ENCODE measurements around the gene CASZ1.

The CASZ1 gene

GRCh38 chr1:10819198-10819901 is 22.9 kb upstream of the CASZ1 start:
- no peak for FAIRE-seq
- DNase-seq (ENCODE audit: insufficient read length) = no peak
- TF ChIP-seq POLR2A (IDR thresholded peaks at IDR 0.05; ENCODE audit: low read depth, low read length) (no peak), TAF1 (IDR thresholded peaks at IDR 0.05; ENCODE audit: borderline replicate concordance, low read depth, low read length) (no peak), POLR2AphosphoS5 (IDR thresholded peaks at IDR 0.05; ENCODE audit: low read depth, low read length) (no peak)

- TF ChIP-seq POLR2AphosphoS5 (IDR thresholded peaks at IDR 0.05; ENCODE audit: low read depth, low read length) = no peak
- TF ChIP-seq TAF1 (IDR thresholded peaks at IDR 0.05; ENCODE audit: borderline replicate concordance, low read depth, low read length) = no peak
- TF ChIP-seq POLR2A (IDR thresholded peaks at IDR 0.05; ENCODE audit: low read depth, low read length) = no peak
- FAIRE-seq = no peak
- DNase-seq (ENCODE audit: insufficient read length) = no peak
These were observed 22.1 kb upstream of the CASZ1 start for GRCh38 chr1:10818262-10819197.

- DNase-seq (ENCODE audit: insufficient read length) (no peak), FAIRE-seq (no peak)
- no peak for TF ChIP-seq TAF1 (IDR thresholded peaks at IDR 0.05; ENCODE audit: borderline replicate concordance, low read depth, low read length)
- no peak for TF ChIP-seq POLR2AphosphoS5 (IDR thresholded peaks at IDR 0.05; ENCODE audit: low read depth, low read length)
- no peak for TF ChIP-seq POLR2A (IDR thresholded peaks at IDR 0.05; ENCODE audit: low read depth, low read length)
These were observed 20.4 kb upstream of the CASZ1 start for GRCh38 chr1:10816743-10817369.

- DNase-seq (ENCODE audit: insufficient read length) (no peak), FAIRE-seq (no peak)
- TF ChIP-seq POLR2A (IDR thresholded peaks at IDR 0.05; ENCODE audit: low read depth, low read length) (no peak), TAF1 (IDR thresholded peaks at IDR 0.05; ENCODE audit: borderline replicate concordance, low read depth, low read length) (no peak), POLR2AphosphoS5 (IDR thresholded peaks at IDR 0.05; ENCODE audit: low read depth, low read length) (no peak)
These were observed 19.8 kb upstream of the CASZ1 start for GRCh38 chr1:10816233-10816632.

- TF ChIP-seq POLR2A (IDR thresholded peaks at IDR 0.05; ENCODE audit: low read depth, low read length) (no peak), TAF1 (IDR thresholded peaks at IDR 0.05; ENCODE audit: borderline replicate concordance, low read depth, low read length) (no peak), POLR2AphosphoS5 (IDR thresholded peaks at IDR 0.05; ENCODE audit: low read depth, low read length) (no peak)
- DNase-seq (ENCODE audit: insufficient read length) (no peak), FAIRE-seq (no peak)
These were observed 19.4 kb upstream of the CASZ1 start for GRCh38 chr1:10815858-10816195.

- FAIRE-seq = no peak
- TF ChIP-seq POLR2AphosphoS5 (IDR thresholded peaks at IDR 0.05; ENCODE audit: low read depth, low read length) = no peak
- TF ChIP-seq TAF1 (IDR thresholded peaks at IDR 0.05; ENCODE audit: borderline replicate concordance, low read depth, low read length) = no peak
- no peak for TF ChIP-seq POLR2A (IDR thresholded peaks at IDR 0.05; ENCODE audit: low read depth, low read length)
- no peak for DNase-seq (ENCODE audit: insufficient read length)
These were observed 18.8 kb upstream of the CASZ1 start for GRCh38 chr1:10814976-10815857.

GRCh38 chr1:10814312-10814711 is 17.9 kb upstream of the CASZ1 start:
- no peak for FAIRE-seq
- TF ChIP-seq TAF1 (IDR thresholded peaks at IDR 0.05; ENCODE audit: borderline replicate concordance, low read depth, low read length) = no peak
- no peak for TF ChIP-seq POLR2A (IDR thresholded peaks at IDR 0.05; ENCODE audit: low read depth, low read length)
- no peak for TF ChIP-seq POLR2AphosphoS5 (IDR thresholded peaks at IDR 0.05; ENCODE audit: low read depth, low read length)
- no peak for DNase-seq (ENCODE audit: insufficient read length)

GRCh38 chr1:10813799-10814198 is 17.4 kb upstream of the CASZ1 start:
- TF ChIP-seq TAF1 (IDR thresholded peaks at IDR 0.05; ENCODE audit: borderline replicate concordance, low read depth, low read length) (no peak), POLR2A (IDR thresholded peaks at IDR 0.05; ENCODE audit: low read depth, low read length) (no peak), POLR2AphosphoS5 (IDR thresholded peaks at IDR 0.05; ENCODE audit: low read depth, low read length) (no peak)
- no peak for FAIRE-seq
- DNase-seq (ENCODE audit: insufficient read length) = no peak

GRCh38 chr1:10812387-10812915 is 16.0 kb upstream of the CASZ1 start:
- DNase-seq (ENCODE audit: insufficient read length) (no peak), FAIRE-seq (no peak)
- no peak for TF ChIP-seq POLR2A (IDR thresholded peaks at IDR 0.05; ENCODE audit: low read depth, low read length)
- TF ChIP-seq TAF1 (IDR thresholded peaks at IDR 0.05; ENCODE audit: borderline replicate concordance, low read depth, low read length) = no peak
- no peak for TF ChIP-seq POLR2AphosphoS5 (IDR thresholded peaks at IDR 0.05; ENCODE audit: low read depth, low read length)

- DNase-seq (ENCODE audit: insufficient read length) (no peak), FAIRE-seq (no peak)
- TF ChIP-seq TAF1 (IDR thresholded peaks at IDR 0.05; ENCODE audit: borderline replicate concordance, low read depth, low read length) (no peak), POLR2A (IDR thresholded peaks at IDR 0.05; ENCODE audit: low read depth, low read length) (no peak), POLR2AphosphoS5 (IDR thresholded peaks at IDR 0.05; ENCODE audit: low read depth, low read length) (no peak)
These were observed 12.0 kb upstream of the CASZ1 start for GRCh38 chr1:10808441-10808840.

All from GM12892 (cell line).